A549 (cell line): ENCODE data around the gene CCDC190. TPM values are rescaled to one million over a fixed set of nuclear protein-coding genes. Genes with fewer than 3 reads are reported as not detected.

Source experiments
- ATAC-seq, 2 experiments: fragments of 200-7000 bp in 1 of 2; fragments of >200 bp in 1 of 2; cut with Nextera tagmentation in 1 of 2; cut with Tn5 transposase in 1 of 2; 3 replicates each; pipeline versions ENCODE4 v1.8.0 to v1.9.1; 2018 to 2020; ENCODE audit warnings: mild to moderate bottlenecking in 1 of 2, moderate library complexity in 1 of 2
- CTCF ChIA-PET: fragments of 300-600 bp; sonication (Branson Sonifier 250); formaldehyde crosslinking; extraction: SDS; loops from one replicate; lab custom pipeline; 2021; ENCODE audit warnings: antibody characterized with exemption, inconsistent platforms; lab: Yijun Ruan, JAX
- POLR2A ChIA-PET: fragments of 350-600 bp; formaldehyde crosslinking; extraction: SDS; loops from one replicate; lab custom pipeline; 2021; ENCODE audit warnings: antibody characterized with exemption, inconsistent platforms; lab: Yijun Ruan, JAX
- DNase-seq, 2 experiments: peaks; one replicate each; pipeline versions ENCODE4 v3.0.0 to v3.0.0-alpha.2; 2011 to 2016; ENCODE audit warnings: low read depth in 1 of 2, low spot score in 1 of 2
- FAIRE-seq: peaks from 2 replicates; lab custom pipeline; 2011; peaks lifted over from hg19 to GRCh38; lab: Jason Lieb, UNC
- H3K27ac ChIP-seq, 2 experiments: fragments of >200 bp; sonication (Bioruptor Twin); formaldehyde crosslinking; 3 replicates each; pipeline ENCODE4 v1.5.1; 2016 to 2017
- H3K4me1 ChIP-seq: fragments of >200 bp; sonication (Bioruptor Twin); formaldehyde crosslinking; 3 replicates; pipeline ENCODE4 v1.6.1; 2016
- H3K4me2 ChIP-seq: fragments of >200 bp; sonication (Bioruptor Twin); formaldehyde crosslinking; 3 replicates; pipeline ENCODE4 v1.6.1; 2016
- H3K4me3 ChIP-seq: fragments of >200 bp; sonication (Bioruptor Twin); formaldehyde crosslinking; 3 replicates; pipeline ENCODE4 v1.5.1; 2016
- H3K9me3 ChIP-seq: fragments of >200 bp; sonication (Bioruptor Twin); formaldehyde crosslinking; 3 replicates; pipeline ENCODE4 v1.6.1; 2016
- BHLHE40 ChIP-seq: IDR thresholded peaks from 2 replicates; pipeline ENCODE4 v1.6.1; 2012; ENCODE audit warnings: low read depth, low read length, inconsistent platforms
- CBX2 ChIP-seq: fragments of 200-600 bp; sonication (generic); IDR thresholded peaks from 2 replicates; pipeline ENCODE4 v1.6.1; 2016; ENCODE audit warnings: low read depth, mild to moderate bottlenecking, borderline replicate concordance
- CBX8 ChIP-seq: fragments of 200-600 bp; sonication (generic); IDR thresholded peaks from 2 replicates; pipeline ENCODE4 v1.6.1; 2016
- CHD2 ChIP-seq: fragments of 150-350 bp; IDR thresholded peaks from 2 replicates; pipeline ENCODE4 v1.6.1; 2014; ENCODE audit warnings: low read length; ENCODE audit not compliant: partially characterized antibody
- CHD4 ChIP-seq: fragments of 200-600 bp; sonication (generic); IDR thresholded peaks from 2 replicates; pipeline ENCODE4 v1.6.1; 2016; ENCODE audit warnings: antibody characterized with exemption, mild to moderate bottlenecking, borderline replicate concordance
- EHMT2 ChIP-seq: fragments of 200-600 bp; sonication (generic); IDR thresholded peaks from 2 replicates; pipeline ENCODE4 v1.6.1; 2016; ENCODE audit warnings: antibody characterized with exemption, low read depth, mild to moderate bottlenecking, moderate library complexity
- EP300 ChIP-seq, 2 experiments: fragments of >200 bp; sonication (Bioruptor Twin); formaldehyde crosslinking; IDR thresholded peaks; 2 replicates in 1 of 2; 3 replicates in 1 of 2; pipeline ENCODE4 v1.6.1; 2016 to 2017
- ESRRA ChIP-seq: fragments of 150-350 bp; IDR thresholded peaks from 2 replicates; pipeline ENCODE4 v1.6.1; 2014; ENCODE audit warnings: mild to moderate bottlenecking, low read length, borderline replicate concordance
- FOSB ChIP-seq: fragments of 250-450 bp; sonication (Bioruptor Pico); IDR thresholded peaks from 2 replicates; pipeline ENCODE4 v1.5.0; 2020; ENCODE audit warnings: mild to moderate bottlenecking, moderate library complexity
- FOXS1 ChIP-seq: fragments of 250-450 bp; sonication (Bioruptor Pico); IDR thresholded peaks from 2 replicates; pipeline ENCODE4 v1.5.0; 2020; ENCODE audit warnings: mild to moderate bottlenecking, moderate library complexity
- GATA3 ChIP-seq: IDR thresholded peaks from 2 replicates; pipeline ENCODE4 v1.6.1; 2012; ENCODE audit warnings: borderline replicate concordance
- HDAC2 ChIP-seq: fragments of 200-600 bp; sonication (generic); IDR thresholded peaks from 2 replicates; pipeline ENCODE4 v1.6.1; 2016
- HEYL ChIP-seq: fragments of 250-450 bp; sonication (Bioruptor Pico); IDR thresholded peaks from 2 replicates; pipeline ENCODE4 v1.8.0; 2021; ENCODE audit warnings: mild to moderate bottlenecking, moderate library complexity
- HOXB13 ChIP-seq: fragments of 250-450 bp; sonication (Bioruptor Pico); IDR thresholded peaks from 2 replicates; pipeline ENCODE4 v1.5.0; 2020; ENCODE audit warnings: low read depth, mild to moderate bottlenecking, moderate library complexity
- HOXB5 ChIP-seq: fragments of 250-450 bp; sonication (Bioruptor Pico); IDR thresholded peaks from 2 replicates; pipeline ENCODE4 v1.5.0; 2020; ENCODE audit warnings: mild to moderate bottlenecking, moderate library complexity
- KDM1A ChIP-seq: fragments of 200-600 bp; sonication (generic); IDR thresholded peaks from 2 replicates; pipeline ENCODE4 v1.6.1; 2016; ENCODE audit warnings: low read depth, mild to moderate bottlenecking
- KDM5A ChIP-seq: fragments of 200-600 bp; sonication (generic); IDR thresholded peaks from 2 replicates; pipeline ENCODE4 v1.6.1; 2016; ENCODE audit warnings: antibody characterized with exemption, mild to moderate bottlenecking
- MAZ ChIP-seq: fragments of 150-350 bp; IDR thresholded peaks from 2 replicates; pipeline ENCODE4 v1.6.1; 2014; ENCODE audit warnings: antibody characterized with exemption, low read depth, low read length, borderline replicate concordance
- MYC ChIP-seq: IDR thresholded peaks from 2 replicates; pipeline ENCODE4 v1.6.1; 2012; ENCODE audit warnings: mild to moderate bottlenecking, inconsistent platforms, low read length, improper control_type of control experiment, borderline replicate concordance
- NFE2L2 ChIP-seq: fragments of 150-350 bp; conservative IDR thresholded peaks from 2 replicates; pipeline ENCODE4 v1.6.1; 2014; ENCODE audit warnings: low read length
- NR3C1 ChIP-seq: fragments of >200 bp; sonication (Bioruptor Twin); formaldehyde crosslinking; IDR thresholded peaks from 3 replicates; pipeline ENCODE4 v1.6.1; 2017
- PHF8 ChIP-seq: fragments of 200-600 bp; sonication (generic); IDR thresholded peaks from 2 replicates; pipeline ENCODE4 v1.6.1; 2016; ENCODE audit warnings: low read depth, mild to moderate bottlenecking, antibody characterized with exemption, moderate library complexity, borderline replicate concordance
- POLR2AphosphoS2 ChIP-seq: conservative IDR thresholded peaks from 2 replicates; pipeline ENCODE4 v1.6.1; 2012; ENCODE audit warnings: low read length, improper control_type of control experiment, inconsistent platforms
- RCOR1 ChIP-seq: fragments of 150-350 bp; IDR thresholded peaks from 2 replicates; pipeline ENCODE4 v1.6.1; 2014; ENCODE audit warnings: antibody characterized with exemption, low read length, low read depth
- RFX5 ChIP-seq: fragments of 450-650 bp; IDR thresholded peaks from 2 replicates; pipeline ENCODE4 v1.7.1; 2014; ENCODE audit warnings: antibody characterized with exemption, mild to moderate bottlenecking, moderate library complexity
- SMC3 ChIP-seq: fragments of >200 bp; sonication (Bioruptor Twin); formaldehyde crosslinking; IDR thresholded peaks from 3 replicates; pipeline ENCODE4 v1.6.1; 2018; ENCODE audit warnings: inconsistent platforms
- TFCP2L1 ChIP-seq: fragments of 250-450 bp; sonication (Bioruptor Pico); IDR thresholded peaks from 2 replicates; pipeline ENCODE4 v1.5.0; 2021; ENCODE audit warnings: mild to moderate bottlenecking
- ZC3H11A ChIP-seq: fragments of 450-650 bp; IDR thresholded peaks from 2 replicates; pipeline ENCODE4 v1.6.1; 2014; ENCODE audit warnings: antibody characterized with exemption, mild to moderate bottlenecking
- ZNF302 ChIP-seq: fragments of 250-450 bp; sonication (Bioruptor Pico); IDR thresholded peaks from 2 replicates; pipeline ENCODE4 v1.9.0; 2021; ENCODE audit warnings: inconsistent platforms, mild to moderate bottlenecking, moderate library complexity
- WGBS: methylation state at CpG from one replicate; pipeline ENCODE4 v1.1.6; 2017; ENCODE audit errors: missing lambda C conversion rate; 5-methylcytosine and 5-hydroxymethylcytosine counted together
- polyA plus RNA-seq, 4 experiments: library from polyadenylated mRNA; depleted of rRNA in 3 of 4; stranded (reverse); fragments of >200 nt; fragmentation: RNase III in 1 of 4; extraction: RNeasy Plus Mini Kit Qiagen cat#74134 plus additional on column Dnase treatment in 1 of 4; gene quantifications; 2 replicates in 3 of 4; 3 replicates in 1 of 4; pipeline ENCODE4 v1.2.3, GENCODE V29; 2011 to 2017
- TF ChIP-seq, protein P1 (sequence below): fragments of >200 bp; sonication (Bioruptor Twin); formaldehyde crosslinking; IDR thresholded peaks from 2 replicates; pipeline ENCODE4 v1.6.1; 2016
- TF ChIP-seq, protein P2 (sequence below): IDR thresholded peaks from 2 replicates; pipeline ENCODE4 v1.6.1; 2012
- TF ChIP-seq, protein P3 (sequence below): fragments of 150-350 bp; IDR thresholded peaks from 2 replicates; pipeline ENCODE4 v1.6.1; 2014; ENCODE audit warnings: low read depth, mild to moderate bottlenecking, low read length
- TF ChIP-seq, protein P4 (sequence below): IDR thresholded peaks from 2 replicates; pipeline ENCODE4 v1.6.1; 2012
- TF ChIP-seq, protein P5 (sequence below): fragments of 250-450 bp; sonication (Bioruptor Pico); IDR thresholded peaks from 2 replicates; pipeline ENCODE4 v1.5.0; 2020; ENCODE audit warnings: low read depth, mild to moderate bottlenecking, moderate library complexity
- TF ChIP-seq, protein P6 (sequence below): fragments of >200 bp; sonication (Bioruptor Twin); formaldehyde crosslinking; IDR thresholded peaks from 3 replicates; pipeline ENCODE4 v1.6.1; 2016

Gene CCDC190
- polyA plus RNA-seq, 2 of the 4 experiments (the other 2 are of a cell fraction): not detected

DNA sequence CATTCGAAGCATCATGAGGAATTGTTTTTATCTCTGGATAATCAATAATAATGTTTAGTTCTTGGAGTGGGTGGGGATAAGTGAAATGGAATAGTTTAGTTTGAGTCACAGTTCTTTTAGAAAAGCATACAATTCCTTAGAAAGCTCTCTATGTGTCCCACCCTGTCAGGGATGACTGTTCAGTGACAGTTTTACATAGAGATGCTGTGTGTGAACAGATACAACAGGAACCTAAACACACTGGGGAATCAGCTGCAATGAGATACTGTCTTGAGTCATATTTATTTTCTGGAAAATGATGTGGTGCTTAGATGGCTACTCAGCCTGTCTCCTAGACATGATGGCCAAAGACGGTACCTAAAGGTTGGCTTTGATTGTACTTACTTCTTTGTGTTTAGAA is 25.7 kb upstream of the CCDC190 start:
- H3K9me3 ChIP-seq: no peaks in the 10 kb centered on the region
- H3K4me3 ChIP-seq: no peak overlapping the region
- ChIA-PET POLR2A (no interaction called here), CTCF (interaction anchor here (0.8 to 1.7 kb wide), 4 partner anchors 8 to 308 kb away, joined by 3 to 5 read pairs (median 4); no protein-coding TSS in a partner anchor)
- no peak for FAIRE-seq
- no peak for TF ChIP-seq FOXS1 (CRISPR knock-in tag)
- no peak for TF ChIP-seq MAZ
- TF ChIP-seq BHLHE40: no peak
- no peak for TF ChIP-seq CHD4
- TF ChIP-seq SMC3: no peak
- 54% methylated on average over 2 of the region's 2 CpGs for WGBS
- ATAC-seq: no peak
- no peaks in the 10 kb centered on the region for H3K4me1 ChIP-seq
- H3K4me2 ChIP-seq: no peak overlapping the region
- no peak for DNase-seq
- no peak overlapping the region for H3K27ac ChIP-seq

DNA sequence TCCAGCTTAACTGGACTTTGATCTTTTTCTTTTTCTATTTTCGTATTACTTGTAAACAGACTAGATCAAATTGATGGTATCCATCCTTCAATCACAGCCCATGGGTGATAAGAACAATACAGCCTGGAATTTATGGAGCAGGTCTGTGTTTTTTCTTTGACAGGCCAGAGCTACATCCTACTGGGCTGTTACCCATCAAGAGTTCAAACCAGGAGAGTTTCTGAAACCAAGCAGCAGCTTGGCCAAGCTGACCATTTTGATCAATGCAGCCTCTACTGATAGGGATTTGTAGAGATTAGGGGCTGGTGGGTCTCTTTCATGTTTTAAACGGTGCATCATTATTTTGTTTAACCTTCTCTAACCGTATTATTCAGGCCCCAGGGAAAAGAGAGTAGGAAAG is 24.3 kb upstream of the CCDC190 start:
- POLR2A ChIA-PET: no interaction called here
- no peak for FAIRE-seq
- Histone ChIP-seq H3K4me2 (no peak overlapping the region), H3K27ac (no peak overlapping the region), H3K4me3 (no peak overlapping the region), H3K4me1 (no peaks in the 10 kb centered on the region), H3K9me3 (no peaks in the 10 kb centered on the region)
- DNase-seq: no peak
- 2% methylated on average over 3 of the region's 3 CpGs for WGBS
- CTCF ChIA-PET: interaction anchor here (0.7 to 1.1 kb wide), 4 partner anchors 38 to 290 kb away, joined by 3 read pairs; no protein-coding TSS in a partner anchor
- TF ChIP-seq HOXB5 (CRISPR knock-in tag) (no peak), BHLHE40 (no peak), ZNF302 (CRISPR knock-in tag) (no peak), KDM5A (no peak), TFCP2L1 (CRISPR knock-in tag) (no peak), CHD4 (no peak), POLR2AphosphoS2 (no peak), HOXB13 (CRISPR knock-in tag) (no peak), CBX8 (no peak), ZC3H11A (no peak), FOSB (CRISPR knock-in tag) (no peak), ESRRA (no peak), HEYL (no peak), PHF8 (no peak), HDAC2 (no peak)
- TF ChIP-seq, protein P1, sequence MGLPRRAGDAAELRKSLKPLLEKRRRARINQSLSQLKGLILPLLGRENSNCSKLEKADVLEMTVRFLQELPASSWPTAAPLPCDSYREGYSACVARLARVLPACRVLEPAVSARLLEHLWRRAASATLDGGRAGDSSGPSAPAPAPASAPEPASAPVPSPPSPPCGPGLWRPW: no peak
- TF ChIP-seq, protein P2, sequence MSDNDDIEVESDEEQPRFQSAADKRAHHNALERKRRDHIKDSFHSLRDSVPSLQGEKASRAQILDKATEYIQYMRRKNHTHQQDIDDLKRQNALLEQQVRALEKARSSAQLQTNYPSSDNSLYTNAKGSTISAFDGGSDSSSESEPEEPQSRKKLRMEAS: no peak
- TF ChIP-seq, protein P3, sequence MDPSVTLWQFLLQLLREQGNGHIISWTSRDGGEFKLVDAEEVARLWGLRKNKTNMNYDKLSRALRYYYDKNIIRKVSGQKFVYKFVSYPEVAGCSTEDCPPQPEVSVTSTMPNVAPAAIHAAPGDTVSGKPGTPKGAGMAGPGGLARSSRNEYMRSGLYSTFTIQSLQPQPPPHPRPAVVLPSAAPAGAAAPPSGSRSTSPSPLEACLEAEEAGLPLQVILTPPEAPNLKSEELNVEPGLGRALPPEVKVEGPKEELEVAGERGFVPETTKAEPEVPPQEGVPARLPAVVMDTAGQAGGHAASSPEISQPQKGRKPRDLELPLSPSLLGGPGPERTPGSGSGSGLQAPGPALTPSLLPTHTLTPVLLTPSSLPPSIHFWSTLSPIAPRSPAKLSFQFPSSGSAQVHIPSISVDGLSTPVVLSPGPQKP: no peak
- no peak for ATAC-seq

DNA sequence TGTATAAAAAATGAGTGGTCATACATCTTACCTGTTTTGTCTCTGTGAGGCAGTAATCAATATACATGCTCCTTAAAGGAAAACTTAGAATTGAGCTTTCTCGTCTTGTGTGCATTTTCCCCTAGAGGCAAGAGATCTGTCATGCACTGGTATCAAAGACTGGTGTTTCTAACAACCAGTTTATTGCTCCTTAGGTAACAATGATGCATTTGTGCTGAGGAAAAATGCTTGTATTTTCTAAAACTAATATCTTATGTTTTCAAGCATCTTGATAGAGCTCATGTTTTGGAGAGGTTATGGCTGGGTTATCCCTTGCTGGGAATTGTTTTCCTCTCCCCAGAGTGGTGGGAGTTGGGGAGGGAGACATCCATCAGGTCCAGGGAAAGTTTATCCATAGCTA is 23.9 kb upstream of the CCDC190 start:
- H3K9me3 ChIP-seq: no peaks in the 10 kb centered on the region
- 9% methylated on average over 1 of the region's 1 CpG for WGBS
- no peak overlapping the region for H3K4me3 ChIP-seq
- H3K4me2 ChIP-seq: no peak overlapping the region
- POLR2A ChIA-PET: no interaction called here
- no peaks in the 10 kb centered on the region for H3K4me1 ChIP-seq
- FAIRE-seq (no peak), ATAC-seq (no peak), DNase-seq (no peak)
- CTCF ChIA-PET: interaction anchor here (0.7 to 1.1 kb wide), 3 partner anchors 38 to 289 kb away, joined by 3 read pairs; no protein-coding TSS in a partner anchor
- H3K27ac ChIP-seq: no peak overlapping the region
- TF ChIP-seq HOXB13 (CRISPR knock-in tag): no peak
- no peak for TF ChIP-seq TFCP2L1 (CRISPR knock-in tag)
- TF ChIP-seq, protein P4, sequence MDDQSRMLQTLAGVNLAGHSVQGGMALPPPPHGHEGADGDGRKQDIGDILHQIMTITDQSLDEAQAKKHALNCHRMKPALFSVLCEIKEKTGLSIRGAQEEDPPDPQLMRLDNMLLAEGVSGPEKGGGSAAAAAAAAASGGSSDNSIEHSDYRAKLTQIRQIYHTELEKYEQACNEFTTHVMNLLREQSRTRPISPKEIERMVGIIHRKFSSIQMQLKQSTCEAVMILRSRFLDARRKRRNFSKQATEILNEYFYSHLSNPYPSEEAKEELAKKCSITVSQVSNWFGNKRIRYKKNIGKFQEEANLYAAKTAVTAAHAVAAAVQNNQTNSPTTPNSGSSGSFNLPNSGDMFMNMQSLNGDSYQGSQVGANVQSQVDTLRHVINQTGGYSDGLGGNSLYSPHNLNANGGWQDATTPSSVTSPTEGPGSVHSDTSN: no peak
- TF ChIP-seq CHD2: no peak
- TF ChIP-seq, protein P5, sequence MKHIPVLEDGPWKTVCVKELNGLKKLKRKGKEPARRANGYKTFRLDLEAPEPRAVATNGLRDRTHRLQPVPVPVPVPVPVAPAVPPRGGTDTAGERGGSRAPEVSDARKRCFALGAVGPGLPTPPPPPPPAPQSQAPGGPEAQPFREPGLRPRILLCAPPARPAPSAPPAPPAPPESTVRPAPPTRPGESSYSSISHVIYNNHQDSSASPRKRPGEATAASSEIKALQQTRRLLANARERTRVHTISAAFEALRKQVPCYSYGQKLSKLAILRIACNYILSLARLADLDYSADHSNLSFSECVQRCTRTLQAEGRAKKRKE: no peak
- no peak for TF ChIP-seq GATA3
- TF ChIP-seq MYC: no peak
- no peak for TF ChIP-seq RFX5
- TF ChIP-seq EP300 (IDR thresholded peaks at IDR 0.05): no peak
- TF ChIP-seq, protein P6, sequence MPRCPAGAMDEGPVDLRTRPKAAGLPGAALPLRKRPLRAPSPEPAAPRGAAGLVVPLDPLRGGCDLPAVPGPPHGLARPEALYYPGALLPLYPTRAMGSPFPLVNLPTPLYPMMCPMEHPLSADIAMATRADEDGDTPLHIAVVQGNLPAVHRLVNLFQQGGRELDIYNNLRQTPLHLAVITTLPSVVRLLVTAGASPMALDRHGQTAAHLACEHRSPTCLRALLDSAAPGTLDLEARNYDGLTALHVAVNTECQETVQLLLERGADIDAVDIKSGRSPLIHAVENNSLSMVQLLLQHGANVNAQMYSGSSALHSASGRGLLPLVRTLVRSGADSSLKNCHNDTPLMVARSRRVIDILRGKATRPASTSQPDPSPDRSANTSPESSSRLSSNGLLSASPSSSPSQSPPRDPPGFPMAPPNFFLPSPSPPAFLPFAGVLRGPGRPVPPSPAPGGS: no peak
- TF ChIP-seq EHMT2: no peak
- no peak for TF ChIP-seq RCOR1
- no peak for TF ChIP-seq CBX2
- TF ChIP-seq NR3C1: no peak
- no peak for TF ChIP-seq KDM1A
- no peak for TF ChIP-seq NFE2L2
